Thymus (tissue), 14 donors: ENCODE data around the gene POLDIP3. TPM values are rescaled to one million over a fixed set of nuclear protein-coding genes. Genes with fewer than 3 reads are reported as not detected.

Experiments
- DNase-seq, 9 donors: peaks; one replicate each; pipeline ENCODE4 v3.0.0-alpha.2; 2013; ENCODE audit warnings: low spot score in 9 of 9, low read depth in 6 of 9, missing footprints in 1 of 9
- H3K27ac ChIP-seq, 2 donors: one replicate each; pipeline ENCODE4 v1.5.1; 2013; ENCODE audit warnings: control low read depth in 1 of 2, low read depth in 1 of 2, low read length in 1 of 2, mild to moderate bottlenecking in 1 of 2, moderate library complexity in 1 of 2
- H3K27me3 ChIP-seq, 2 donors: one replicate each; pipeline ENCODE4 v1.5.1; 2013; ENCODE audit warnings: low read length in 1 of 2; ENCODE audit not compliant: control insufficient read depth in 2 of 2, insufficient read depth in 1 of 2
- H3K36me3 ChIP-seq, 2 donors: one replicate each; pipeline ENCODE4 v1.5.1; 2013; ENCODE audit warnings: low read length in 1 of 2, mild to moderate bottlenecking in 1 of 2, moderate library complexity in 1 of 2; ENCODE audit not compliant: control insufficient read depth in 2 of 2, insufficient read depth in 2 of 2
- H3K4me1 ChIP-seq, 2 donors: one replicate each; pipeline ENCODE4 v1.5.1; 2013; ENCODE audit warnings: low read length in 2 of 2; ENCODE audit not compliant: control insufficient read depth in 2 of 2, insufficient read depth in 2 of 2
- H3K4me3 ChIP-seq, 2 donors: one replicate each; pipeline ENCODE4 v1.5.1; 2013; ENCODE audit warnings: low read length in 2 of 2, control low read depth in 1 of 2, mild to moderate bottlenecking in 1 of 2
- H3K9me3 ChIP-seq, 2 donors: one replicate each; pipeline ENCODE4 v1.5.1; 2013; ENCODE audit warnings: low read length in 1 of 2, mild to moderate bottlenecking in 1 of 2; ENCODE audit not compliant: control insufficient read depth in 2 of 2, insufficient read depth in 1 of 2
- WGBS: extraction: QIAGEN DNeasy Blood & Tissue Kit; methylation state at CpG from one replicate; pipeline ENCODE4 v1.1.7; 2013; 5-methylcytosine and 5-hydroxymethylcytosine counted together
- long read RNA-seq, 10 donors: transcript quantifications; one replicate each; lab custom pipeline, GENCODE V29; 2026
- polyA plus RNA-seq: library from polyadenylated mRNA; stranded (reverse); fragments of 200-250 nt; gene quantifications from one replicate; pipeline ENCODE4 v1.2.3, GENCODE V29; 2013
- total RNA-seq: library from RNA; stranded (reverse); fragments of 120-200 nt; gene quantifications from one replicate; pipeline ENCODE4 v1.2.4, GENCODE V29; 2013
- donor health status: healthy.

POLDIP3 gene
- total RNA-seq (40.4 TPM), polyA plus RNA-seq (29.8 TPM)
- long read RNA-seq, donor 1 = 0 reads
- long read RNA-seq, donor 2, transcript POLDIP3-201 (9 exons, 3,441 nt) = major isoform, 38 of 47 reads
- long read RNA-seq, donor 2, partial matches to known transcripts = 6 of 47 reads
- long read RNA-seq, donor 2, other reads (novel, unspliced or antisense) = 0 of 47 reads
- long read RNA-seq, donor 3, transcript POLDIP3-201 (9 exons, 3,441 nt) = major isoform, 20 of 36 reads
- long read RNA-seq, donor 3, transcript POLDIP3-203 (8 exons, 3,323 nt) = minor isoform, 5 of 36 reads
- long read RNA-seq, donor 3, partial matches to known transcripts = 10 of 36 reads
- long read RNA-seq, donor 3, other reads (novel, unspliced or antisense) = 0 of 36 reads
- long read RNA-seq, donor 4, transcript POLDIP3-201 (9 exons, 3,441 nt) = major isoform, 17 of 26 reads
- long read RNA-seq, donor 4, partial matches to known transcripts = 5 of 26 reads
- long read RNA-seq, donor 4, other reads (novel, unspliced or antisense) = 0 of 26 reads
- long read RNA-seq, donor 5, transcript POLDIP3-203 (8 exons, 3,323 nt) = minor isoform, 6 of 67 reads
- long read RNA-seq, donor 5, transcript POLDIP3-201 (9 exons, 3,441 nt) = major isoform, 53 of 67 reads
- long read RNA-seq, donor 5, partial matches to known transcripts = 7 of 67 reads
- long read RNA-seq, donor 5, other reads (novel, unspliced or antisense) = 0 of 67 reads
- long read RNA-seq, donor 6, transcript POLDIP3-201 (9 exons, 3,441 nt) = major isoform, 16 of 20 reads
- long read RNA-seq, donor 6, partial matches to known transcripts = 0 of 20 reads
- long read RNA-seq, donor 6, other reads (novel, unspliced or antisense) = 0 of 20 reads
- long read RNA-seq, donor 7, transcript POLDIP3-201 (9 exons, 3,441 nt) = major isoform, 18 of 28 reads
- long read RNA-seq, donor 7, transcript POLDIP3-203 (8 exons, 3,323 nt) = minor isoform, 5 of 28 reads
- long read RNA-seq, donor 7, partial matches to known transcripts = 5 of 28 reads
- long read RNA-seq, donor 7, other reads (novel, unspliced or antisense) = 0 of 28 reads
- long read RNA-seq, donor 8, transcript POLDIP3-201 (9 exons, 3,441 nt) = major isoform, 5 of 6 reads
- long read RNA-seq, donor 8, partial matches to known transcripts = 0 of 6 reads
- long read RNA-seq, donor 8, other reads (novel, unspliced or antisense) = 0 of 6 reads
- long read RNA-seq, donor 9, transcript POLDIP3-203 (8 exons, 3,323 nt) = minor isoform, 6 of 17 reads
- long read RNA-seq, donor 9, transcript POLDIP3-201 (9 exons, 3,441 nt) = major isoform, 11 of 17 reads
- long read RNA-seq, donor 9, partial matches to known transcripts = 0 of 17 reads
- long read RNA-seq, donor 9, other reads (novel, unspliced or antisense) = 0 of 17 reads
- long read RNA-seq, donor 10, transcript POLDIP3-201 (9 exons, 3,441 nt) = major isoform, 9 of 13 reads
- long read RNA-seq, donor 10, partial matches to known transcripts = 0 of 13 reads
- long read RNA-seq, donor 10, other reads (novel, unspliced or antisense) = 0 of 13 reads

GRCh38 chr22:42614312-42615091, at the start of gene POLDIP3:
Gene POLDIP3 (minus strand): TSS chr22:42614883. CDS start chr22:42614857, 26 bp downstream.
- Histone ChIP-seq H3K27ac (peak within 1 kb of the TSS; percentile 96 to 98), H3K4me1 (peaks cover 20 to 30% of the 10 kb centered on the region in 2 donors), H3K9me3 (no peaks in the 10 kb centered on the region), H3K36me3 (peaks cover 22 to 31% of the 10 kb centered on the region in 2 donors), H3K4me3 (peak within 1 kb of the TSS; percentile 64 to 98), H3K27me3 (no peaks in the 10 kb centered on the region)
- peak; percentile 97 to 99 (median 98) for DNase-seq
- under 1% methylated on average over 85 of the region's 85 CpGs for WGBS

- Histone ChIP-seq H3K4me3 (peak overlapping the region; percentile 31 to 58), H3K27me3 (peaks cover 9 to 30% of the 10 kb centered on the region in 2 donors), H3K36me3 (no peaks in the 10 kb centered on the region), H3K9me3 (no peaks in the 10 kb centered on the region), H3K27ac (peak overlapping the region in 1 of 2 donors; percentile 42), H3K4me1 (peaks cover 3% of the 10 kb centered on the region in 2 donors)
- DNase-seq = peak in 7 of 9 donors; percentile 29 to 81 (median 61)
- 4% methylated on average over 68 of the region's 68 CpGs for WGBS
Measured at GRCh38 chr22:42661985-42662831, 47.5 kb upstream of the POLDIP3 start.

- H3K9me3 ChIP-seq = no peaks in the 10 kb centered on the region
- H3K4me3 ChIP-seq = no peak overlapping the region
- no peaks in the 10 kb centered on the region for H3K27me3 ChIP-seq
- 95% methylated on average over 8 of the region's 8 CpGs for WGBS
- H3K36me3 ChIP-seq = no peaks in the 10 kb centered on the region
- H3K27ac ChIP-seq = no peak overlapping the region
- H3K4me1 ChIP-seq = no peaks in the 10 kb centered on the region
- DNase-seq = no peak
Measured at GRCh38 chr22:42656578-42656977, 41.9 kb upstream of the POLDIP3 start.

- Histone ChIP-seq H3K27ac (no peak overlapping the region), H3K9me3 (no peaks in the 10 kb centered on the region), H3K4me1 (no peaks in the 10 kb centered on the region), H3K27me3 (no peaks in the 10 kb centered on the region), H3K4me3 (no peak overlapping the region), H3K36me3 (no peaks in the 10 kb centered on the region)
- WGBS = 87% methylated on average over 9 of the region's 9 CpGs
- no peak for DNase-seq
Measured at GRCh38 chr22:42655693-42656092, 41.0 kb upstream of the POLDIP3 start.

GRCh38 chr22:42654436-42655073, 39.9 kb upstream of the POLDIP3 start:
- Histone ChIP-seq H3K27ac (no peak overlapping the region), H3K4me3 (no peak overlapping the region), H3K27me3 (no peaks in the 10 kb centered on the region), H3K9me3 (no peaks in the 10 kb centered on the region), H3K4me1 (peaks cover 0 to 5% of the 10 kb centered on the region in 2 donors), H3K36me3 (no peaks in the 10 kb centered on the region)
- DNase-seq = no peak
- WGBS = 98% methylated on average over 7 of the region's 7 CpGs

- Histone ChIP-seq H3K4me1 (peaks cover 0 to 5% of the 10 kb centered on the region in 2 donors), H3K9me3 (no peaks in the 10 kb centered on the region), H3K4me3 (no peak overlapping the region), H3K27me3 (no peaks in the 10 kb centered on the region), H3K27ac (no peak overlapping the region), H3K36me3 (no peaks in the 10 kb centered on the region)
- no peak for DNase-seq
- 97% methylated on average over 4 of the region's 4 CpGs for WGBS
Measured at GRCh38 chr22:42653999-42654398, 39.3 kb upstream of the POLDIP3 start.

- no peak for DNase-seq
- peaks cover 2 to 5% of the 10 kb centered on the region in 2 donors for H3K36me3 ChIP-seq
- no peaks in the 10 kb centered on the region for H3K27me3 ChIP-seq
- WGBS = 93% methylated on average over 7 of the region's 7 CpGs
- no peaks in the 10 kb centered on the region for H3K9me3 ChIP-seq
- H3K4me3 ChIP-seq = no peak overlapping the region
- no peak overlapping the region for H3K27ac ChIP-seq
- peaks cover 9 to 30% of the 10 kb centered on the region in 2 donors for H3K4me1 ChIP-seq
Measured at GRCh38 chr22:42651134-42651533, 36.5 kb upstream of the POLDIP3 start.
